GM12801 (cell line): Measurements from ENCODE around the gene WSB1.

Experiments used
- TF ChIP-seq, protein P1 (sequence below): IDR thresholded peaks from one replicate; pipeline ENCODE4 v1.5.1; 2011; ENCODE audit warnings: control low read depth; ENCODE audit not compliant: insufficient read length; ENCODE audit errors: extremely low read depth

Gene WSB1

GRCh38 chr17:27293898-27294688 is at the start of gene WSB1:
TSS of gene WSB1 (plus strand) at chr17:27294114. CDS start at chr17:27294396, 282 bp downstream.
- TF ChIP-seq, protein P1, sequence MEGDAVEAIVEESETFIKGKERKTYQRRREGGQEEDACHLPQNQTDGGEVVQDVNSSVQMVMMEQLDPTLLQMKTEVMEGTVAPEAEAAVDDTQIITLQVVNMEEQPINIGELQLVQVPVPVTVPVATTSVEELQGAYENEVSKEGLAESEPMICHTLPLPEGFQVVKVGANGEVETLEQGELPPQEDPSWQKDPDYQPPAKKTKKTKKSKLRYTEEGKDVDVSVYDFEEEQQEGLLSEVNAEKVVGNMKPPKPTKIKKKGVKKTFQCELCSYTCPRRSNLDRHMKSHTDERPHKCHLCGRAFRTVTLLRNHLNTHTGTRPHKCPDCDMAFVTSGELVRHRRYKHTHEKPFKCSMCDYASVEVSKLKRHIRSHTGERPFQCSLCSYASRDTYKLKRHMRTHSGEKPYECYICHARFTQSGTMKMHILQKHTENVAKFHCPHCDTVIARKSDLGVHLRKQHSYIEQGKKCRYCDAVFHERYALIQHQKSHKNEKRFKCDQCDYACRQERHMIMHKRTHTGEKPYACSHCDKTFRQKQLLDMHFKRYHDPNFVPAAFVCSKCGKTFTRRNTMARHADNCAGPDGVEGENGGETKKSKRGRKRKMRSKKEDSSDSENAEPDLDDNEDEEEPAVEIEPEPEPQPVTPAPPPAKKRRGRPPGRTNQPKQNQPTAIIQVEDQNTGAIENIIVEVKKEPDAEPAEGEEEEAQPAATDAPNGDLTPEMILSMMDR, result no peak

- TF ChIP-seq, protein P1, result no peak
These were observed 49.3 kb upstream of the WSB1 start for GRCh38 chr17:27244491-27245223.

GRCh38 chr17:27245230-27245696 is 48.7 kb upstream of the WSB1 start:
- TF ChIP-seq, protein P1, result no peak

DNA sequence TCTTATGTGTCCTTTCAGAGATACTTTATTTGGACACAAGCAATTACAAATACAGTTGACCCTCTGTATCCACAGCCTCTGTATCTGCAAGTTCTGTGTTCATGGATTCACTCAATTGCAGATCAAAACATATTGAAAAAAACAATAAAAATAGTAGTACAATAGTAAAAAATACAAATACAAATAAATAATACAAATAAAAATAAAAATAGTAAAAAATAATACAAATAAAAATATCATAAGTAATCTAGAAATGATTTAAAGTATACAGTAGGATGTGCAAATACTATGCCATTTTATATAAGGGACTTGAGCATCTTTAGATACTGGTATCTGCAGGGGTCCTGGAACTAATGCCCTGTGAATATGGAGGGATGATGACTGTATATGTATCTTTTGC is 47.4 kb upstream of the WSB1 start:
- TF ChIP-seq, protein P1, result no peak

DNA sequence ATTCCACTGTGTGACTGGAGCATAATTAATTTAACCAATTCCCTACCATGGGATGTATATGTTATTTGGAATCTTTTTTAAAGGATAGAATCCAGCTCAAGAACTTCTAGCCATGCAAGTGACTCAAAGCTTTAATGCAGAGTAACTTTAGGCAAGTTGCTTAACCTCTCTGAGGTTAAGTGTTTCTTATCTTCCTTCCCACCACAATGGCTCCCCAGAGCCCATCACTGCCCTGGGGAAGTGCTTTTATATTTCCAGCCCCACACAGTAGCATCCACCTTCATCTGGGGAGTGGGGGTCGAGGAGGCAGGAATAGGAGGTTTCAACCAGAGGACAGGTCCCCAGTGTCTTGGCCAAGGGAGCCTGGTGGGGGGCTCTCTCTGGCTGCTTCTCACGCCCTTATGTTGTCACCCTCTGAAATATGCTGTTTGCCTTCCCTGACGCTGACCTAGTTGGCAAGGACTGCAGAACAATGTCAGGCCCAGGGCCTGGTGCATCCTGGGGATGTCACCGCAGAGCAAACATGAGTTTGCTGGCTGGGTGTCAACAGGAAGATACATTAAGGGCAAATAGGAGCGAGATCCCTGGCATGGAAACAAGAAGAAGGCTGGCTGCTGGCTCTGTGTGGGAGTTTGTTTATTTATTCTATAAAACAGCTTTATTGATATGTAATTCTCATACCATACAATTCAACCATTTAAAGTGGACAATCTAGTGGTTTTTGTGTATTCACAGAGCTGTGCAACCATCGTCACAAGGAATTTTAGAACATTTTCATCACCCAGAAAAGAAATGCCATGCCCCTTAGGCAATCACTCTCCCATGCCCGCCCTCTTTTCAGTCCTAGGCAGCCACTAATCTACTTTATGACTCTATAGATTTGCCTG is 46.6 kb upstream of the WSB1 start:
- TF ChIP-seq, protein P1, result no peak

DNA sequence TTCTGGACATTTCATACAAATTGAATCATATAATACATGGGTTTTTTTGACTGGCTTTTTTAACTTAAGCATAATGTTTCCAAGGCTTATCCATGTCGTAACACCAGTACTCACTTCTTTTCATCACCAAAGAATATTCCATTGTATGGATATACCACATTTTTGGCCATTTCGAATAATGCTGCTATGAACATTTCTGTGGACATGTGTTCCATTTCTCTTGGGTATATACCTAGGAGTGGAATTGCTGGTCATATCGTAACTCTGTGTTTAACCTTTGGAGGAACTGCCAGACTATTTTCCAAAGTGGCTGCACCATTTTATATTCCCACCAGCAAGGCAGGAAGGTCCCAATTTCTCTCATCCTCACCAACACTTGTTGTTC is 46.0 kb upstream of the WSB1 start:
- TF ChIP-seq, protein P1, result no peak
